HG02588 (cell line): ENCODE measurements around the gene TMEM260.
"Not testable (repeated sequence)": the region's sequence is repeated elsewhere in the genome, so short reads cannot be mapped to it uniquely, and the experiment has no call there.

ENCODE experiments used
- ATAC-seq: cut with Tn5 transposase; IDR thresholded peaks from one replicate; pipeline ENCODE4 v1.9.1; 2021; ENCODE audit warnings: mild to moderate bottlenecking, moderate library complexity; ENCODE audit not compliant: unreplicated experiment

TMEM260 gene

DNA sequence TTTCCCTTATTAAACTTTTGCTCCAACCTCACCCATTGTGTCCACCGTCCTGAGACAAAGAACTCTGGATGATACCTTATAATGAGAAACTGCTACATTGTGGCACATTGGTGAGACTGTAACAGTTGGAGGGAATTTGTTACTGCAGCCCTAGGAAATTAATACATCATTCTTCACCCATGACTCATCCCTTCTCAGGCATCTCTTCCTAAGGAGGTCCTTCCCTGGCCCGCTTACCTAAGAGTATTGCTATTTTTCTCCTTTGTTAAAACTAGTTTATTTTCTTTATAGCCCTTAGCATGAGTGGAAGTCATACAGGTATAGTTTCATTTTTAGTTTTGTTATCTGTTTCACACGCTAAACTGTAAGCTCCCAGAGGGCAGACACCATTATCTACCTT is 87.1 kb downstream of the TMEM260 start:
- ATAC-seq, result no peak

DNA sequence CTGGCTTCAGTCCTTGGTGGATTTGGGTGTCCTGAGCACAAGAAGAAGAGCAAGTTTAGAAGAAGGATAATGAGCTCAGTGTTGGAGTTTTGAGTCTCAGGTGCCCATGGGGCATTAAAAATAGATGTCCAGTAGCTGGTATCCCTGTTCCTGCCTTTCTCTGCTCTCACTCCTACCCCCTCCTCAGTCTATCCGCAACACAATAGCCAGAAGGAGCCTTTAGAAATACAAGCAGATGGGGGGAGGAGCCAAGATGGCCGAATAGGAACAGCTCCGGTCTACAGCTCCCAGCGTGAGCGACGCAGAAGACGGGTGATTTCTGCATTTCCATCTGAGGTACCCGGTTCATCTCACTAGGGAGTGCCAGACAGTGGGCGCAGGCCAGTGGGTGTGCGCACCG is 87.7 kb downstream of the TMEM260 start:
- not testable (repeated sequence) for ATAC-seq

DNA sequence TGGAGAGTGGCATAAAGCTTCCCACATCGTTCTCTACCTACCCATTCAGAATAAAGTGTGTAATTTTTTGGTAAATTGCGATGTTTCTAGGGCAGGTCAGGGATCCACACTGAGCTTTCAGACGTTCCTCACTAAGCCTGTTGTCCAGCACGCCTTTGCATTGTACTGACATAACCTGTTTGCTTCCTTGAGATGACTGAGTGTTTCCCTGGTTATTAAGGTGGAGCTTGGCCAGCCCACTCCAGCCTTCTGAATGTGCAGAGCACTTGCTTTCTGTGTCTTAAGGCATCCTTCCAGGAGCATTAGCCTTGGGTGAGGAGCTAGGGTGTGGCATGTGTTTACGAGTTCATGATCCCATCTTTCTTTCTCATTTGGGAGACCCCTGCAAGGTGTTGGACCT is 96.4 kb downstream of the TMEM260 start:
- ATAC-seq, result no peak

DNA sequence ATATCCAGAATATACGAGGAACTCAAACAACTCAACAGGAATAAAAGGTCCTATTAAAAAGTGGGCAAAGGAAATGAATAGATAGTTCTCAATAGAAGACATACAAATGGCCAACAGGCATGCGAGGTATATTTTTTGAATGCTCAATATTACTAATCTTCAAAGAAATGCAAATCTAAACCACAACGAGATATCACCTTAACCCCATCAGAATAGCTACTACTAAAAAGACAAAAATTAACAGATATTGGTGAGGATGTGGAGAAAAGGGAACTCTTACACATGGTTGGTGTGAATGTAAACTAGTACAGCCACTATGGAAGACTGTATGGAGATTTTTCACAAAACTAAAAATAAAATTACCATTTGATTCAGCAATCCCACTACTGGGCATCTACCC is 99.2 kb downstream of the TMEM260 start:
- ATAC-seq, result no peak

DNA sequence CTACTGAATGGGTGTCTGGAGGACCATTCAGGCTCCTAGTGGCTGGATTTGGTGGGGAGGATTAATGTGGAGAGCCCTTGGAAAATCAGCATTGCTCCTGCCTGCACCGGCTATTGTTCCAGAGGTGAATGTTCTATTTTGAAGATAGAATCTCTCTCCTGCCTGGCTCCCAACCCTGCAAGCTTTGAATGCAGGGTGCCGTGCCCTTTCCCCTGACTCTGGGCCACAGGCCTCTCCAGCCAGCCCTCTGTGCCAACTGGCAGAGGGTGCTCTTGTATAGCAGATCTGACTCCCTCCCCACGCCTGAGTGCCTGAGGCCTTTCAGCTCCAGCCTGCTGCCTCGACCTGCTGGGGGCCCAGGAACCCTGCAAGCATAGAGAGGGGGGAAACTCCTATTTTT is 106.8 kb downstream of the TMEM260 start:
- ATAC-seq, result no peak

DNA sequence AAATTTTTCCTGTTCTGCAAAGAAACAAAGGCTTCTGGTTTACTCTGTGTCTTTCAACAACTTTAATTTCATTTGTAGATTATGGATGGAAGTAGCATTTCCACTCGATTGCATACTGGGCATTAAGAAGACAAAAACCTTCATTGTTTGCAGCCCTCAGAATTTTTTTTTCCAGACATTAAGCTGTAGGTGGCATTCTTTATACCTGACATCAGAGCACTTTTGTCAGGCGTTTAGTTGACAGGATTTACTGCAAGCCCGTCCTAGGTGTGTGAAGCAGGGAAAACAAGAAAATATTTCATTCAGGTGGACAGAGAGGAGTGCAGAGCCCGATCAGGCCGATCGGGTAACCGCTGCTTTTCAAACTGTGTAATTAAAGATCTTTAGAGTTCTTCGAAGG is 107.5 kb downstream of the TMEM260 start:
- ATAC-seq, result no peak

DNA sequence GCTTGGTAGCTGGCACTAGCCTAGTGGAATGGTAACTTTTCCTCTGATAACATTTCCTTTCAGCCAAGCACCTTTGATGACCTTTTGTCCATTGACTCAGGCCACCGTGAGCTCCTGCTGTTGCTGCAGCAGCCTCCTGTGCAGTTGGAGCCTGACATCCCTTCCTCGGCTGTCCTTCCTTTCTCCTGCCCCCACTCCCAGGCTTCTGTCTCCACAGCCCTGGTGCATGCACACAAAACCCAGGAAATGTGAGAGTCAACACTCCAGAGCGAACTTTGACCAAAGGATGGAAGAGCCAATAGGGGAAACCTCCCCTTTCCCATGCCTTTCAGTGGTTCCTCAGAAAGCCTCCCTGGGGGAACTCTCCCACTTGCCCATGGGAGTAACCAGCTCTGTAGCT is 115.0 kb downstream of the TMEM260 start:
- ATAC-seq, result no peak

DNA sequence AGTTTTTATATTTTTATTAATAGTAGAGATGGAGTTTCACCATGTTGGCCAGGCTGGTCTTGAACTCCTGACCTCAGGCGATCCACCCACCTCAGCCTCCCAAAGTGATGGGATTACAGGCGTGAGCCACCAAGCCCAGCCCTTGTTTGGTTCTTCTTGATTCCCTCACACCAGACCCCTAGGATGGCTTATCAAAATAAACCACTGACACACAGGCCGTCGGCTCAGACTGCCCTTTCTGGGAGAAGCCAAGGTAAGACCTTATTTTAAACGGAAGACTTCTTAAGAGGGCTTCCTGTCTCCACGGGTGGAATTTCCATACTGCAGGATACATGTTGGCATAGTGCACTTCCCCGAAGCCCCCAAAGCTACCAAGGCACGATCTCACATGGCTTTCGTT is 115.6 kb downstream of the TMEM260 start:
- ATAC-seq, result not testable (repeated sequence)
